HepG2 (cell line): ENCODE results near the gene ABTB2. TPM values are rescaled to one million over a fixed set of nuclear protein-coding genes. Genes with fewer than 3 reads are reported as not detected.

Source experiments
- ATAC-seq: fragments of 200-7000 bp; cut with Tn5 transposase; 3 replicates; pipeline ENCODE4 v1.9.1; 2020; ENCODE audit warnings: mild to moderate bottlenecking, moderate library complexity
- BruUV-seq: library from RNA; stranded (reverse); fragments of 400-500 nt; replicated peaks from 2 replicates; lab custom pipeline; 2021; lab: Mats Ljungman, UMichigan
- CTCF ChIA-PET: fragments of 300-600 bp; formaldehyde crosslinking; extraction: SDS; loops from one replicate; lab custom pipeline; 2021; ENCODE audit warnings: low total read pairs, inconsistent platforms, low intra/inter-chr PET ratio; lab: Yijun Ruan, JAX
- POLR2A ChIA-PET: fragments of 350-600 bp; sonication (Branson Sonifier 250); formaldehyde crosslinking; loops from one replicate; lab custom pipeline; 2020; ENCODE audit warnings: antibody characterized with exemption, inconsistent platforms; lab: Yijun Ruan, JAX
- DNase-seq: peaks from one replicate; pipeline ENCODE4 v3.0.0-alpha.2; 2015; ENCODE audit warnings: low spot score
- FAIRE-seq: peaks from 3 replicates; lab custom pipeline; 2011; peaks lifted over from hg19 to GRCh38; lab: Jason Lieb, UNC
- H2AFZ ChIP-seq: one replicate; pipeline ENCODE4 v1.6.1; 2011; ENCODE audit warnings: low read length, inconsistent platforms
- H3K27ac ChIP-seq: fragments of 300-600 bp; 3 replicates; pipeline ENCODE4 v1.8.0; 2011; ENCODE audit warnings: mixed run types, mild to moderate bottlenecking, mixed read lengths, low read length, inconsistent platforms; ENCODE audit not compliant: insufficient read depth; ENCODE audit errors: extremely low read length
- H3K27me3 ChIP-seq, 2 experiments: fragments of 200-600 bp in 1 of 2; 2 replicates in 1 of 2; 3 replicates in 1 of 2; pipeline versions ENCODE4 v1.6.0 to v1.8.0; 2011; ENCODE audit warnings: low read length in 2 of 2, mild to moderate bottlenecking in 2 of 2, moderate library complexity in 2 of 2, inconsistent platforms in 1 of 2; ENCODE audit not compliant: insufficient read depth in 2 of 2, control insufficient read depth in 1 of 2
- H3K36me3 ChIP-seq, 2 experiments: fragments of 200-600 bp in 1 of 2; replicated peaks in 1 of 2; 2 replicates in 1 of 2; 3 replicates in 1 of 2; pipeline versions ENCODE4 v1.5.1 to v1.8.0; 2011; ENCODE audit warnings: low read length in 2 of 2, inconsistent platforms in 1 of 2; ENCODE audit not compliant: insufficient read depth in 2 of 2, control insufficient read depth in 1 of 2
- H3K4me1 ChIP-seq: 2 replicates; pipeline ENCODE4 v1.5.1; 2012; ENCODE audit warnings: low read length, inconsistent platforms; ENCODE audit not compliant: insufficient read depth
- H3K4me2 ChIP-seq: 2 replicates; pipeline ENCODE4 v1.6.0; 2011; ENCODE audit warnings: low read depth, low read length, inconsistent platforms
- H3K4me3 ChIP-seq, 3 experiments: fragments of 200-600 bp in 1 of 3; sonication (generic), shearing (Covaris generic) in 1 of 3; replicated peaks in 1 of 3; 2 replicates each; pipeline ENCODE4 v1.5.1; 2011 to 2016; ENCODE audit warnings: low read length in 3 of 3, inconsistent platforms in 2 of 3, low read depth in 2 of 3, mild to moderate bottlenecking in 2 of 3, control low read depth in 1 of 3, mixed read lengths in 1 of 3; ENCODE audit not compliant: insufficient read depth in 1 of 3
- H3K79me2 ChIP-seq: one replicate; pipeline ENCODE4 v1.6.1; 2011; ENCODE audit warnings: low read length, inconsistent platforms; ENCODE audit not compliant: insufficient read depth
- H3K9ac ChIP-seq: 2 replicates; pipeline ENCODE4 v1.6.0; 2011; ENCODE audit warnings: mild to moderate bottlenecking, low read depth, low read length, inconsistent platforms; ENCODE audit not compliant: insufficient read depth
- H3K9me3 ChIP-seq: 2 replicates; pipeline ENCODE4 v1.5.1; 2012; ENCODE audit warnings: mild to moderate bottlenecking, low read length
- H4K20me1 ChIP-seq: 2 replicates; pipeline ENCODE4 v1.6.0; 2011; ENCODE audit warnings: inconsistent platforms, mild to moderate bottlenecking, low read length, moderate library complexity; ENCODE audit not compliant: insufficient read depth
- CBX2 ChIP-seq, 2 experiments: fragments of 200-600 bp in 1 of 2; sonication (generic); formaldehyde crosslinking in 1 of 2; IDR thresholded peaks; 2 replicates each; pipeline versions ENCODE4 v1.7.0 to v1.8.1; 2018 to 2022; ENCODE audit warnings: low read depth in 2 of 2, low read length in 1 of 2, mild to moderate bottlenecking in 1 of 2, missing genetic modification reagents in 1 of 2
- CEBPG ChIP-seq: IDR thresholded peaks from 2 replicates; pipeline ENCODE4 v1.6.1; 2016
- KLF16 ChIP-seq, 2 experiments: sonication (generic) in 1 of 2; formaldehyde crosslinking in 1 of 2; IDR thresholded peaks; 2 replicates each; pipeline versions ENCODE4 v1.6.1 to v1.8.0; 2016 to 2023; ENCODE audit warnings: missing genetic modification reagents in 2 of 2, missing compliant biosample characterization in 1 of 2
- NFE2 ChIP-seq: sonication (generic); formaldehyde crosslinking; IDR thresholded peaks from 2 replicates; pipeline ENCODE4 v1.4.0; 2020; ENCODE audit warnings: missing genetic modification reagents
- RARG ChIP-seq: sonication (generic); formaldehyde crosslinking; IDR thresholded peaks from 2 replicates; pipeline ENCODE4 v1.4.0; 2020; ENCODE audit warnings: low read depth, mild to moderate bottlenecking, missing genetic modification reagents
- SMARCC2 ChIP-seq: fragments of 450-650 bp; IDR thresholded peaks from 2 replicates; pipeline ENCODE4 v1.6.1; 2017; ENCODE audit warnings: antibody characterized with exemption, mild to moderate bottlenecking
- ZBTB20 ChIP-seq: sonication (generic); formaldehyde crosslinking; IDR thresholded peaks from 2 replicates; pipeline ENCODE4 v1.8.1; 2023; ENCODE audit warnings: missing genetic modification reagents, low read depth, mild to moderate bottlenecking, borderline replicate concordance
- ZNF251 ChIP-seq: sonication (generic); formaldehyde crosslinking; IDR thresholded peaks from 2 replicates; pipeline ENCODE4 v1.9.0; 2021; ENCODE audit warnings: mild to moderate bottlenecking, missing genetic modification reagents
- ZNF382 ChIP-seq: sonication (generic); formaldehyde crosslinking; IDR thresholded peaks from 2 replicates; pipeline ENCODE4 v1.5.0; 2020; ENCODE audit warnings: missing genetic modification reagents, mild to moderate bottlenecking, borderline replicate concordance
- ZNF672 ChIP-seq: sonication (generic); formaldehyde crosslinking; IDR thresholded peaks from 2 replicates; pipeline ENCODE4 v1.8.1; 2022; ENCODE audit warnings: missing genetic modification reagents
- WGBS: methylation state at CpG from one replicate; pipeline ENCODE4 v1.1.6; 2017; ENCODE audit warnings: low lambda C conversion rate; 5-methylcytosine and 5-hydroxymethylcytosine counted together
- in situ Hi-C: cut with HindIII; loops from 2 replicates; pipeline ENCODE4 v1.10.0; 2017; ENCODE audit warnings: low pct_unique_long_range_greater_than_20kb; ENCODE audit not compliant: extremely low pct_ligation_motif_present
- intact Hi-C: fragments of 100-400 bp; cut with micrococcal nuclease; formaldehyde crosslinking; loops from one replicate; pipeline ENCODE4 v1.10.0; 2022; ENCODE audit not compliant: unreplicated experiment
- polyA plus RNA-seq, 8 experiments: library from polyadenylated mRNA; depleted of rRNA in 3 of 8; stranded (reverse) in 7 of 8; unstranded in 1 of 8; fragments of >200 nt; fragmentation: Illumina TruSeq in 4 of 8; extraction: Trizol in 4 of 8; gene quantifications; 2 replicates each; pipeline versions ENCODE4 v1.2.1 to v1.2.3, GENCODE V29; 2011 to 2016; ENCODE audit warnings: low read depth in 4 of 8, missing spikeins in 1 of 8, mixed read lengths in 1 of 8; ENCODE audit not compliant: insufficient read depth in 1 of 8
- total RNA-seq, 5 experiments: library from RNA; depleted of rRNA; stranded (reverse); fragments of >200 nt; fragmentation: Illumina TruSeq; extraction: Trizol; gene quantifications; 2 replicates each; pipeline ENCODE4 v1.2.3, GENCODE V29; 2016; ENCODE audit warnings: low read depth in 1 of 5
- TF ChIP-seq, protein P1 (sequence below): sonication (generic); formaldehyde crosslinking; conservative IDR thresholded peaks from 2 replicates; pipeline ENCODE4 v1.8.0; 2022; ENCODE audit warnings: mild to moderate bottlenecking, moderate library complexity, missing genetic modification reagents
- TF ChIP-seq, protein P2 (sequence below): sonication (generic); formaldehyde crosslinking; IDR thresholded peaks from 2 replicates; pipeline ENCODE4 v1.4.0; 2020; ENCODE audit warnings: missing genetic modification reagents, borderline replicate concordance
- TF ChIP-seq, protein P3 (sequence below), 2 experiments: IDR thresholded peaks; 2 replicates each; pipeline ENCODE4 v1.6.1; 2011 to 2012; ENCODE audit warnings: low read length in 2 of 2, borderline replicate concordance in 1 of 2, low read depth in 1 of 2, mild to moderate bottlenecking in 1 of 2, moderate library complexity in 1 of 2
- TF ChIP-seq, protein P4 (sequence below), 2 experiments: fragments of 450-650 bp in 1 of 2; sonication (generic) in 1 of 2; formaldehyde crosslinking; IDR thresholded peaks; 2 replicates each; pipeline versions ENCODE4 v1.5.0 to v1.8.0; 2020 to 2022; ENCODE audit warnings: mild to moderate bottlenecking in 1 of 2, missing genetic modification reagents in 1 of 2

Gene ABTB2
- total and polyA plus RNA-seq, 2 of the 13 experiments (the other 11 are each of a cell fraction or from before 2014, with no cell fraction given): 5.1 to 15.4 TPM

DNA sequence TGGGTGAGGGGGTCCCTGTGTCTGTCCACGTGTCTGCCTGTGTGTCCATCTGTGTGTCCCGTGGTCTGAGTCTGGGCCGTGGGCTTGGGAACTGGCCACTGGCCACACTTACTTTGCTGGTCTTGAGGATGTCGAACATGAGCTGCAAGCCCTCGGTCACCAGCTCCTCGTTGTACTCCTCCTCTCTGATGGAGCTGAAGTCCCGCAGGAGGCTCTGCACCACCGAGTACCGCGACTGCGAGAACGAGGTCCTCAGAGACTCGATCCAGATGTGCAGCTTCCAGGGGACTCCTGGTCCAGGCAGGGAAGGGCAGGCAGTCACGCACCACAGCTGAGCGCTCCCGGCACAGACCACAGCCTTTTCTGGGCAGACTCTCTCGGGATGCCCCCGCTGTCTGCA lies 197.0 kb downstream of the ABTB2 start:
- 92% methylated on average over 13 of the region's 18 CpGs for WGBS
- Histone ChIP-seq H3K9ac (no peak overlapping the region), H2AFZ (no peak overlapping the region), H3K4me2 (no peak overlapping the region), H3K9me3 (no peaks in the 10 kb centered on the region), H3K4me3 (no peak overlapping the region), H3K79me2 (no peaks in the 10 kb centered on the region), H3K4me1 (no peaks in the 10 kb centered on the region), H3K27ac (no peak overlapping the region), H3K27me3 (no peaks in the 10 kb centered on the region), H3K36me3 (peaks cover 29 to 57% of the 10 kb centered on the region in 2 experiments; a peak in 4 of 5 replicates), H4K20me1 (no peaks in the 10 kb centered on the region)
- in situ Hi-C loops (loop anchor here (10.0 to 25.0 kb wide), 2 partner anchors 334 to 752 kb away; partner anchors contain the start of genes APIP and PDHX), intact Hi-C loops (no loop called here)
- no peak for DNase-seq
- POLR2A ChIA-PET: no interaction called here
- CTCF ChIA-PET: no interaction called here
- no TSS peak for BruUV-seq
- no peak for FAIRE-seq
- ATAC-seq: no peak
- no peak for TF ChIP-seq CEBPG (CRISPR knock-in tag)
- TF ChIP-seq ZNF672 (CRISPR knock-in tag): no peak
- TF ChIP-seq, protein P1, sequence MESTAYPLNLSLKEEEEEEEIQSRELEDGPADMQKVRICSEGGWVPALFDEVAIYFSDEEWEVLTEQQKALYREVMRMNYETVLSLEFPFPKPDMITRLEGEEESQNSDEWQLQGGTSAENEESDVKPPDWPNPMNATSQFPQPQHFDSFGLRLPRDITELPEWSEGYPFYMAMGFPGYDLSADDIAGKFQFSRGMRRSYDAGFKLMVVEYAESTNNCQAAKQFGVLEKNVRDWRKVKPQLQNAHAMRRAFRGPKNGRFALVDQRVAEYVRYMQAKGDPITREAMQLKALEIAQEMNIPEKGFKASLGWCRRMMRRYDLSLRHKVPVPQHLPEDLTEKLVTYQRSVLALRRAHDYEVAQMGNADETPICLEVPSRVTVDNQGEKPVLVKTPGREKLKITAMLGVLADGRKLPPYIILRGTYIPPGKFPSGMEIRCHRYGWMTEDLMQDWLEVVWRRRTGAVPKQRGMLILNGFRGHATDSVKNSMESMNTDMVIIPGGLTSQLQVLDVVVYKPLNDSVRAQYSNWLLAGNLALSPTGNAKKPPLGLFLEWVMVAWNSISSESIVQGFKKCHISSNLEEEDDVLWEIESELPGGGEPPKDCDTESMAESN (CRISPR knock-in tag): no peak
- no peak for TF ChIP-seq RARG
- TF ChIP-seq, protein P2, sequence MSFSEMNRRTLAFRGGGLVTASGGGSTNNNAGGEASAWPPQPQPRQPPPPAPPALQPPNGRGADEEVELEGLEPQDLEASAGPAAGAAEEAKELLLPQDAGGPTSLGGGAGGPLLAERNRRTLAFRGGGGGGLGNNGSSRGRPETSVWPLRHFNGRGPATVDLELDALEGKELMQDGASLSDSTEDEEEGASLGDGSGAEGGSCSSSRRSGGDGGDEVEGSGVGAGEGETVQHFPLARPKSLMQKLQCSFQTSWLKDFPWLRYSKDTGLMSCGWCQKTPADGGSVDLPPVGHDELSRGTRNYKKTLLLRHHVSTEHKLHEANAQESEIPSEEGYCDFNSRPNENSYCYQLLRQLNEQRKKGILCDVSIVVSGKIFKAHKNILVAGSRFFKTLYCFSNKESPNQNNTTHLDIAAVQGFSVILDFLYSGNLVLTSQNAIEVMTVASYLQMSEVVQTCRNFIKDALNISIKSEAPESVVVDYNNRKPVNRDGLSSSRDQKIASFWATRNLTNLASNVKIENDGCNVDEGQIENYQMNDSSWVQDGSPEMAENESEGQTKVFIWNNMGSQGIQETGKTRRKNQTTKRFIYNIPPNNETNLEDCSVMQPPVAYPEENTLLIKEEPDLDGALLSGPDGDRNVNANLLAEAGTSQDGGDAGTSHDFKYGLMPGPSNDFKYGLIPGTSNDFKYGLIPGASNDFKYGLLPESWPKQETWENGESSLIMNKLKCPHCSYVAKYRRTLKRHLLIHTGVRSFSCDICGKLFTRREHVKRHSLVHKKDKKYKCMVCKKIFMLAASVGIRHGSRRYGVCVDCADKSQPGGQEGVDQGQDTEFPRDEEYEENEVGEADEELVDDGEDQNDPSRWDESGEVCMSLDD: no peak
- TF ChIP-seq, protein P3, sequence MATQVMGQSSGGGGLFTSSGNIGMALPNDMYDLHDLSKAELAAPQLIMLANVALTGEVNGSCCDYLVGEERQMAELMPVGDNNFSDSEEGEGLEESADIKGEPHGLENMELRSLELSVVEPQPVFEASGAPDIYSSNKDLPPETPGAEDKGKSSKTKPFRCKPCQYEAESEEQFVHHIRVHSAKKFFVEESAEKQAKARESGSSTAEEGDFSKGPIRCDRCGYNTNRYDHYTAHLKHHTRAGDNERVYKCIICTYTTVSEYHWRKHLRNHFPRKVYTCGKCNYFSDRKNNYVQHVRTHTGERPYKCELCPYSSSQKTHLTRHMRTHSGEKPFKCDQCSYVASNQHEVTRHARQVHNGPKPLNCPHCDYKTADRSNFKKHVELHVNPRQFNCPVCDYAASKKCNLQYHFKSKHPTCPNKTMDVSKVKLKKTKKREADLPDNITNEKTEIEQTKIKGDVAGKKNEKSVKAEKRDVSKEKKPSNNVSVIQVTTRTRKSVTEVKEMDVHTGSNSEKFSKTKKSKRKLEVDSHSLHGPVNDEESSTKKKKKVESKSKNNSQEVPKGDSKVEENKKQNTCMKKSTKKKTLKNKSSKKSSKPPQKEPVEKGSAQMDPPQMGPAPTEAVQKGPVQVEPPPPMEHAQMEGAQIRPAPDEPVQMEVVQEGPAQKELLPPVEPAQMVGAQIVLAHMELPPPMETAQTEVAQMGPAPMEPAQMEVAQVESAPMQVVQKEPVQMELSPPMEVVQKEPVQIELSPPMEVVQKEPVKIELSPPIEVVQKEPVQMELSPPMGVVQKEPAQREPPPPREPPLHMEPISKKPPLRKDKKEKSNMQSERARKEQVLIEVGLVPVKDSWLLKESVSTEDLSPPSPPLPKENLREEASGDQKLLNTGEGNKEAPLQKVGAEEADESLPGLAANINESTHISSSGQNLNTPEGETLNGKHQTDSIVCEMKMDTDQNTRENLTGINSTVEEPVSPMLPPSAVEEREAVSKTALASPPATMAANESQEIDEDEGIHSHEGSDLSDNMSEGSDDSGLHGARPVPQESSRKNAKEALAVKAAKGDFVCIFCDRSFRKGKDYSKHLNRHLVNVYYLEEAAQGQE (IDR thresholded peaks at IDR 0.05; ENCODE audit: borderline replicate concordance in 1 of 2, low read depth in 1 of 2, low read length in 2 of 2): no peak
- TF ChIP-seq NFE2 (CRISPR knock-in tag): no peak
- TF ChIP-seq KLF16 (CRISPR knock-in tag; IDR thresholded peaks at IDR 0.05): no peak
- no peak for TF ChIP-seq SMARCC2
- TF ChIP-seq ZNF382: no peak
- TF ChIP-seq, protein P4, sequence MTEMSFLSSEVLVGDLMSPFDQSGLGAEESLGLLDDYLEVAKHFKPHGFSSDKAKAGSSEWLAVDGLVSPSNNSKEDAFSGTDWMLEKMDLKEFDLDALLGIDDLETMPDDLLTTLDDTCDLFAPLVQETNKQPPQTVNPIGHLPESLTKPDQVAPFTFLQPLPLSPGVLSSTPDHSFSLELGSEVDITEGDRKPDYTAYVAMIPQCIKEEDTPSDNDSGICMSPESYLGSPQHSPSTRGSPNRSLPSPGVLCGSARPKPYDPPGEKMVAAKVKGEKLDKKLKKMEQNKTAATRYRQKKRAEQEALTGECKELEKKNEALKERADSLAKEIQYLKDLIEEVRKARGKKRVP (CRISPR knock-in tag; IDR thresholded peaks at IDR 0.05): no peak
- no peak for TF ChIP-seq CBX2 (IDR thresholded peaks at IDR 0.05; ENCODE audit: low read depth, low read length)
- TF ChIP-seq CBX2 (CRISPR knock-in tag; IDR thresholded peaks at IDR 0.05; ENCODE audit: low read depth): no peak
- TF ChIP-seq ZBTB20 (CRISPR knock-in tag): no peak
- no peak for TF ChIP-seq ZNF251 (CRISPR knock-in tag)
